GM13977 (cell line): Measurements from ENCODE around the gene CUX1.

Source experiments
- DNase-seq: peaks from one replicate; pipeline ENCODE4 v3.0.0; 2012; ENCODE audit warnings: low spot score
- CTCF ChIP-seq: IDR thresholded peaks from 2 replicates; pipeline ENCODE4 v1.5.1; 2012; ENCODE audit warnings: mild to moderate bottlenecking, control low read depth; ENCODE audit not compliant: insufficient read depth; ENCODE audit errors: extremely low read depth, missing control alignments
- in situ Hi-C: fragments of 300-500 bp; cut with MboI; formaldehyde crosslinking; loops from one replicate; pipeline ENCODE4 v1.12.0; 2022; ENCODE audit warnings: low sequenced_read_pairs, low pct_unique_long_range_greater_than_20kb, mixed read lengths, inconsistent platforms; ENCODE audit not compliant: unreplicated experiment

The CUX1 gene

GRCh38 chr7:101913247-101913721, 95.9 kb downstream of the CUX1 start:
- in situ Hi-C loops, result no loop called here
- no peak for DNase-seq
- no peak for TF ChIP-seq CTCF

- in situ Hi-C loops, result no loop called here
- DNase-seq, result no peak
- TF ChIP-seq CTCF, result no peak
Measured at GRCh38 chr7:101913851-101914250, 96.4 kb downstream of the CUX1 start.

- in situ Hi-C loops, result no loop called here
- DNase-seq, result no peak
- TF ChIP-seq CTCF, result no peak
Measured at GRCh38 chr7:101915000-101915399, 97.6 kb downstream of the CUX1 start.

- no peak for TF ChIP-seq CTCF
- in situ Hi-C loops, result no loop called here
- DNase-seq, result no peak
Measured at GRCh38 chr7:101916041-101916800, 98.8 kb downstream of the CUX1 start.

GRCh38 chr7:101916876-101917275, 99.5 kb downstream of the CUX1 start:
- in situ Hi-C loops, result no loop called here
- DNase-seq, result no peak
- no peak for TF ChIP-seq CTCF

- in situ Hi-C loops, result no loop called here
- no peak for TF ChIP-seq CTCF
- no peak for DNase-seq
Measured at GRCh38 chr7:101917566-101917965, 100.1 kb downstream of the CUX1 start.

GRCh38 chr7:101918426-101918825, 101.0 kb downstream of the CUX1 start:
- in situ Hi-C loops, result no loop called here
- DNase-seq, result no peak

More at GRCh38 chr7:101918426-101918825, 101.0 kb downstream of the CUX1 start:
- TF ChIP-seq CTCF, result no peak
